ENCODE results near the gene CD109.

GRCh38 chr6:73817253-73817652 lies 121.2 kb downstream of the CD109 start:
- TF ChIP-seq CTCF (IDR thresholded peaks at IDR 0.05; ENCODE audit: control extremely low read depth in 1 of 3, insufficient read depth in 1 of 3, low read depth in 1 of 3, low read length in 3 of 3) (no peak), POLR2A (IDR thresholded peaks at IDR 0.05; ENCODE audit: control extremely low read depth in 1 of 2, low read depth in 2 of 2, low read length in 2 of 2) (no peak), ZNF274 (IDR thresholded peaks at IDR 0.05; ENCODE audit: borderline replicate concordance, extremely low read depth, low read length) (no peak), SP1 (IDR thresholded peaks at IDR 0.05; ENCODE audit: low read depth, low read length) (no peak), POLR2AphosphoS5 (IDR thresholded peaks at IDR 0.05; ENCODE audit: low read depth, low read length) (no peak), EP300 (IDR thresholded peaks at IDR 0.05; ENCODE audit: borderline replicate concordance in 1 of 2, low read depth in 2 of 2, low read length in 2 of 2) (no peak), EZH2 (IDR thresholded peaks at IDR 0.05; ENCODE audit: low read depth, low read length, severe bottlenecking) (no peak), SIN3A (conservative IDR thresholded peaks at IDR 0.05 in 1 of 2, IDR thresholded peaks at IDR 0.05 in 1 of 2; ENCODE audit: low read depth in 1 of 2, low read length in 2 of 2) (no peak), ATF3 (IDR thresholded peaks at IDR 0.05; ENCODE audit: insufficient read depth, low read depth, low read length) (no peak)

All from H1 (cell line).